HepG2 (cell line): ENCODE results near the gene DPP8. TPM values are rescaled to one million over a fixed set of nuclear protein-coding genes. Genes with fewer than 3 reads are reported as not detected.

Source experiments
- AHR ChIP-seq: IDR thresholded peaks from 2 replicates; pipeline ENCODE4 v1.6.1; 2018; ENCODE audit warnings: missing genetic modification reagents, missing compliant biosample characterization
- CHCHD3 ChIP-seq: sonication (generic); formaldehyde crosslinking; IDR thresholded peaks from 2 replicates; pipeline ENCODE4 v1.8.0; 2022; ENCODE audit warnings: mild to moderate bottlenecking, missing genetic modification reagents, moderate library complexity
- FOXC1 ChIP-seq: sonication (generic); formaldehyde crosslinking; IDR thresholded peaks from 2 replicates; pipeline ENCODE4 v1.8.0; 2022; ENCODE audit warnings: mild to moderate bottlenecking, missing genetic modification reagents, borderline replicate concordance
- GPN1 ChIP-seq: sonication (generic); formaldehyde crosslinking; IDR thresholded peaks from 2 replicates; pipeline ENCODE4 v1.5.1; 2020; ENCODE audit warnings: missing genetic modification reagents, borderline replicate concordance
- HCFC1 ChIP-seq: fragments of 150-350 bp; IDR thresholded peaks from 2 replicates; pipeline ENCODE4 v1.6.1; 2014; ENCODE audit warnings: low read depth, low read length
- HOXA5 ChIP-seq: sonication (generic); formaldehyde crosslinking; IDR thresholded peaks from 2 replicates; pipeline ENCODE4 v1.4.0; 2020; ENCODE audit warnings: missing genetic modification reagents
- NFATC3 ChIP-seq: sonication (generic); formaldehyde crosslinking; IDR thresholded peaks from 2 replicates; pipeline ENCODE4 v1.5.1; 2020; ENCODE audit warnings: mild to moderate bottlenecking, missing genetic modification reagents
- NONO ChIP-seq, 2 experiments: fragments of 450-650 bp in 1 of 2; sonication (generic) in 1 of 2; formaldehyde crosslinking in 1 of 2; IDR thresholded peaks in 1 of 2; conservative IDR thresholded peaks in 1 of 2; 2 replicates each; pipeline versions ENCODE4 v1.6.1 to v1.8.0; 2017 to 2022; ENCODE audit warnings: mild to moderate bottlenecking in 1 of 2, missing genetic modification reagents in 1 of 2, moderate library complexity in 1 of 2
- NR1H2 ChIP-seq: sonication (generic); formaldehyde crosslinking; IDR thresholded peaks from 2 replicates; pipeline ENCODE4 v1.8.1; 2022; ENCODE audit warnings: low read depth, missing genetic modification reagents, borderline replicate concordance
- NR2F1 ChIP-seq, 2 experiments: fragments of 450-650 bp in 1 of 2; formaldehyde crosslinking in 1 of 2; IDR thresholded peaks; 2 replicates each; pipeline versions ENCODE4 v1.5.0 to v1.6.1; 2016 to 2020; ENCODE audit warnings: mild to moderate bottlenecking in 1 of 2, missing compliant biosample characterization in 1 of 2, missing genetic modification reagents in 1 of 2, moderate library complexity in 1 of 2
- SNRNP70 ChIP-seq: fragments of 200-400 bp; formaldehyde crosslinking; IDR thresholded peaks from 2 replicates; pipeline ENCODE4 v1.6.1; 2017; ENCODE audit warnings: mild to moderate bottlenecking, low read depth, low read length, moderate library complexity
- TBP ChIP-seq: sonication (generic); formaldehyde crosslinking; IDR thresholded peaks from 2 replicates; pipeline ENCODE4 v1.5.0; 2020; ENCODE audit warnings: missing genetic modification reagents
- ZNF232 ChIP-seq: sonication (generic); formaldehyde crosslinking; IDR thresholded peaks from 2 replicates; pipeline ENCODE4 v1.4.0; 2020; ENCODE audit warnings: missing genetic modification reagents, borderline replicate concordance
- ZNF264 ChIP-seq: sonication (generic); formaldehyde crosslinking; IDR thresholded peaks from 2 replicates; pipeline ENCODE4 v1.4.0; 2020; ENCODE audit warnings: missing genetic modification reagents
- ZNF816 ChIP-seq: sonication (generic); formaldehyde crosslinking; IDR thresholded peaks from 2 replicates; pipeline ENCODE4 v1.8.0; 2022; ENCODE audit warnings: missing genetic modification reagents, mild to moderate bottlenecking, borderline replicate concordance
- ZZZ3 ChIP-seq: sonication (generic); formaldehyde crosslinking; IDR thresholded peaks from 2 replicates; pipeline ENCODE4 v1.4.0; 2020; ENCODE audit warnings: missing genetic modification reagents, mild to moderate bottlenecking, borderline replicate concordance
- polyA plus RNA-seq, 8 experiments: library from polyadenylated mRNA; depleted of rRNA in 3 of 8; stranded (reverse) in 7 of 8; unstranded in 1 of 8; fragments of >200 nt; fragmentation: Illumina TruSeq in 4 of 8; extraction: Trizol in 4 of 8; gene quantifications; 2 replicates each; pipeline versions ENCODE4 v1.2.1 to v1.2.3, GENCODE V29; 2011 to 2016; ENCODE audit warnings: low read depth in 4 of 8, missing spikeins in 1 of 8, mixed read lengths in 1 of 8; ENCODE audit not compliant: insufficient read depth in 1 of 8
- total RNA-seq, 5 experiments: library from RNA; depleted of rRNA; stranded (reverse); fragments of >200 nt; fragmentation: Illumina TruSeq; extraction: Trizol; gene quantifications; 2 replicates each; pipeline ENCODE4 v1.2.3, GENCODE V29; 2016; ENCODE audit warnings: low read depth in 1 of 5
- TF ChIP-seq, protein P1 (sequence below): sonication (generic); formaldehyde crosslinking; conservative IDR thresholded peaks from 2 replicates; pipeline ENCODE4 v1.4.0; 2020; ENCODE audit warnings: missing genetic modification reagents
- TF ChIP-seq, protein P2 (sequence below): sonication (generic); formaldehyde crosslinking; IDR thresholded peaks from 2 replicates; pipeline ENCODE4 v1.4.0; 2020; ENCODE audit warnings: mild to moderate bottlenecking, missing genetic modification reagents, borderline replicate concordance
- TF ChIP-seq, protein P3 (sequence below): sonication (generic); formaldehyde crosslinking; IDR thresholded peaks from 2 replicates; pipeline ENCODE4 v1.4.0; 2020; ENCODE audit warnings: missing genetic modification reagents, borderline replicate concordance
- TF ChIP-seq, protein P4 (sequence below): sonication (generic); formaldehyde crosslinking; IDR thresholded peaks from 2 replicates; pipeline ENCODE4 v1.4.0; 2020; ENCODE audit warnings: missing genetic modification reagents

DPP8 gene
- total and polyA plus RNA-seq, 2 of the 13 experiments (the other 11 are each of a cell fraction or from before 2014, with no cell fraction given): 18.0 to 26.3 TPM

DNA sequence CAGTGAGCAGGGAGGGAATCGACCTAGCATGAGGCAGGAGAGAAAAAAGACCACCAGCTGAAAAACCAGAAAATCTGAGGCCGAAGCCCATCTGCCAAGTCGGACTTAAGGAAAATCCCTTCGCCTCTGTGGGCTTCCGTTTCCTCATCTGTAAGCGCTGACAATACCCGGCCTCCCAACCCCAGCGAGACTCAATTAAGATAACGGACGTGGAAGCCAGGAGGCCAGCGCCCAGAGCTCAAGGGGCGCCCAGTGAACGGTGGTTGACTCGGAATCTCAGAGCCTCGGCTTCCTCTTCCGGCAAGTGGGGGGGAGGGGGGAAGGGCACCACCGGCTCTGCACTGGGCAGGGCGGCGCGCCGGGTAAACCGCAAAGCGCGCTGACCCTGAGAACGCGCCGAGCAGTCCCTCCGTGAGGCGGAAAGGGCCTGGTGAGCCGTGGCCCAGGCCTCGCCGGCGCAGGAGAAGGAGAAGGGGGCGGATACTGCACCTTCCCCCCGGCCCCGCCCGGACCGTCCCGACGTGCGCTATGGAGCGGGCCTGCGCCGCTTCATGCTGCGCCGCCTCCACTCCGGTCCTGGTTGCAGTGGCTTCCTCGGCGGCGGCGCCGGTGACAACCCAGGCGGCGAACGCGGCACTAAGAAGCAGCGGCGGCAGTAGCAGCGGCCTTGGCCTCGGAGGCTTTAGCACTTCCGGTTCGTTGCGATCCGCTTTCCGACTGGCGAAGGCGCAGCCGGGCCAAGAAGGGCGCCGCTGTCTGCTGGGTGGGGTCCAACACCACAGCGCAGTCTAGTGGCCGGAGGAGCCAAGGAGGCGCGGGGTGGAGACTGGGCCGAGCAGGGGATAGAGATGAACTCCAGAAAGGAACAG, at the start of gene DPP8 (continued):
- peak; percentile 95; the same call in 1 of the 2 replicates for TF ChIP-seq ZNF816 (CRISPR knock-in tag)
- TF ChIP-seq, protein P1, sequence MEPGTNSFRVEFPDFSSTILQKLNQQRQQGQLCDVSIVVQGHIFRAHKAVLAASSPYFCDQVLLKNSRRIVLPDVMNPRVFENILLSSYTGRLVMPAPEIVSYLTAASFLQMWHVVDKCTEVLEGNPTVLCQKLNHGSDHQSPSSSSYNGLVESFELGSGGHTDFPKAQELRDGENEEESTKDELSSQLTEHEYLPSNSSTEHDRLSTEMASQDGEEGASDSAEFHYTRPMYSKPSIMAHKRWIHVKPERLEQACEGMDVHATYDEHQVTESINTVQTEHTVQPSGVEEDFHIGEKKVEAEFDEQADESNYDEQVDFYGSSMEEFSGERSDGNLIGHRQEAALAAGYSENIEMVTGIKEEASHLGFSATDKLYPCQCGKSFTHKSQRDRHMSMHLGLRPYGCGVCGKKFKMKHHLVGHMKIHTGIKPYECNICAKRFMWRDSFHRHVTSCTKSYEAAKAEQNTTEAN (CRISPR knock-in tag): 0 out of 2 replicates have a peak, but pooled peaks have one; percentile 31
- no peak for TF ChIP-seq NONO (IDR thresholded peaks at IDR 0.05)
- TF ChIP-seq NONO (CRISPR knock-in tag; conservative IDR thresholded peaks at IDR 0.05): peak; percentile 95
- TF ChIP-seq CHCHD3 (CRISPR knock-in tag): peak; percentile 90; the same call in 1 of the 2 replicates
- TF ChIP-seq ZZZ3: peak; percentile 93; the same call in 1 of the 2 replicates
- TF ChIP-seq, protein P2, sequence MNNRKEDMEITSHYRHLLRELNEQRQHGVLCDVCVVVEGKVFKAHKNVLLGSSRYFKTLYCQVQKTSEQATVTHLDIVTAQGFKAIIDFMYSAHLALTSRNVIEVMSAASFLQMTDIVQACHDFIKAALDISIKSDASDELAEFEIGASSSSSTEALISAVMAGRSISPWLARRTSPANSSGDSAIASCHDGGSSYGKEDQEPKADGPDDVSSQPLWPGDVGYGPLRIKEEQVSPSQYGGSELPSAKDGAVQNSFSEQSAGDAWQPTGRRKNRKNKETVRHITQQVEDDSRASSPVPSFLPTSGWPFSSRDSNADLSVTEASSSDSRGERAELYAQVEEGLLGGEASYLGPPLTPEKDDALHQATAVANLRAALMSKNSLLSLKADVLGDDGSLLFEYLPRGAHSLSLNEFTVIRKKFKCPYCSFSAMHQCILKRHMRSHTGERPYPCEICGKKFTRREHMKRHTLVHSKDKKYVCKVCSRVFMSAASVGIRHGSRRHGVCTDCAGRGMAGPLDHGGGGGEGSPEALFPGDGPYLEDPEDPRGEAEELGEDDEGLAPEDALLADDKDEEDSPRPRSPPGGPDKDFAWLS: peak; percentile 75; the same call in 1 of the 2 replicates
- TF ChIP-seq NR1H2 (CRISPR knock-in tag): 0 out of 2 replicates have a peak, but pooled peaks have one; percentile 55
- TF ChIP-seq SNRNP70: no peak
- 0 out of 2 replicates have a peak, but pooled peaks have one; percentile 39 for TF ChIP-seq NFATC3 (CRISPR knock-in tag)
- peak; percentile 85 for TF ChIP-seq FOXC1 (CRISPR knock-in tag)
- TF ChIP-seq, protein P3, sequence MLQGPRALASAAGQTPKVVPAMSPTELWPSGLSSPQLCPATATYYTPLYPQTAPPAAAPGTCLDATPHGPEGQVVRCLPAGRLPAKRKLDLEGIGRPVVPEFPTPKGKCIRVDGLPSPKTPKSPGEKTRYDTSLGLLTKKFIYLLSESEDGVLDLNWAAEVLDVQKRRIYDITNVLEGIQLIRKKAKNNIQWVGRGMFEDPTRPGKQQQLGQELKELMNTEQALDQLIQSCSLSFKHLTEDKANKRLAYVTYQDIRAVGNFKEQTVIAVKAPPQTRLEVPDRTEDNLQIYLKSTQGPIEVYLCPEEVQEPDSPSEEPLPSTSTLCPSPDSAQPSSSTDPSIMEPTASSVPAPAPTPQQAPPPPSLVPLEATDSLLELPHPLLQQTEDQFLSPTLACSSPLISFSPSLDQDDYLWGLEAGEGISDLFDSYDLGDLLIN (CRISPR knock-in tag): no peak
- TF ChIP-seq ZNF232 (CRISPR knock-in tag): no peak
- TF ChIP-seq AHR (CRISPR knock-in tag): peak; percentile 81; the same call in 1 of the 2 replicates
- TF ChIP-seq HCFC1: peak; percentile 70
- peak; percentile 77 for TF ChIP-seq HOXA5
- TF ChIP-seq GPN1 (CRISPR knock-in tag): peak; percentile 95; the same call in 1 of the 2 replicates
- no peak for TF ChIP-seq NR2F1 (CRISPR knock-in tag; IDR thresholded peaks at IDR 0.05)
- peak; percentile 54; the same call in 1 of the 2 replicates for TF ChIP-seq TBP (CRISPR knock-in tag)
- TF ChIP-seq, protein P4, sequence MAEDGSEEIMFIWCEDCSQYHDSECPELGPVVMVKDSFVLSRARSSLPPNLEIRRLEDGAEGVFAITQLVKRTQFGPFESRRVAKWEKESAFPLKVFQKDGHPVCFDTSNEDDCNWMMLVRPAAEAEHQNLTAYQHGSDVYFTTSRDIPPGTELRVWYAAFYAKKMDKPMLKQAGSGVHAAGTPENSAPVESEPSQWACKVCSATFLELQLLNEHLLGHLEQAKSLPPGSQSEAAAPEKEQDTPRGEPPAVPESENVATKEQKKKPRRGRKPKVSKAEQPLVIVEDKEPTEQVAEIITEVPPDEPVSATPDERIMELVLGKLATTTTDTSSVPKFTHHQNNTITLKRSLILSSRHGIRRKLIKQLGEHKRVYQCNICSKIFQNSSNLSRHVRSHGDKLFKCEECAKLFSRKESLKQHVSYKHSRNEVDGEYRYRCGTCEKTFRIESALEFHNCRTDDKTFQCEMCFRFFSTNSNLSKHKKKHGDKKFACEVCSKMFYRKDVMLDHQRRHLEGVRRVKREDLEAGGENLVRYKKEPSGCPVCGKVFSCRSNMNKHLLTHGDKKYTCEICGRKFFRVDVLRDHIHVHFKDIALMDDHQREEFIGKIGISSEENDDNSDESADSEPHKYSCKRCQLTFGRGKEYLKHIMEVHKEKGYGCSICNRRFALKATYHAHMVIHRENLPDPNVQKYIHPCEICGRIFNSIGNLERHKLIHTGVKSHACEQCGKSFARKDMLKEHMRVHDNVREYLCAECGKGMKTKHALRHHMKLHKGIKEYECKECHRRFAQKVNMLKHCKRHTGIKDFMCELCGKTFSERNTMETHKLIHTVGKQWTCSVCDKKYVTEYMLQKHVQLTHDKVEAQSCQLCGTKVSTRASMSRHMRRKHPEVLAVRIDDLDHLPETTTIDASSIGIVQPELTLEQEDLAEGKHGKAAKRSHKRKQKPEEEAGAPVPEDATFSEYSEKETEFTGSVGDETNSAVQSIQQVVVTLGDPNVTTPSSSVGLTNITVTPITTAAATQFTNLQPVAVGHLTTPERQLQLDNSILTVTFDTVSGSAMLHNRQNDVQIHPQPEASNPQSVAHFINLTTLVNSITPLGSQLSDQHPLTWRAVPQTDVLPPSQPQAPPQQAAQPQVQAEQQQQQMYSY (CRISPR knock-in tag): peak; percentile 51; the same call in 1 of the 2 replicates
- peak; percentile 74 for TF ChIP-seq ZNF264 (CRISPR knock-in tag)
